C4-2B (cell line): ENCODE measurements around the gene CFAP20DC.

Experiments used
- H3K27ac ChIP-seq: fragments of 450-650 bp; 2 replicates; pipeline ENCODE4 v1.5.1; 2017
- CTCF ChIP-seq: fragments of 450-650 bp; conservative IDR thresholded peaks from 2 replicates; pipeline ENCODE4 v1.5.1; 2017; ENCODE audit warnings: mild to moderate bottlenecking
- ZFX ChIP-seq: fragments of 450-650 bp; IDR thresholded peaks from 2 replicates; pipeline ENCODE4 v1.6.1; 2017

CFAP20DC gene

GRCh38 chr3:58999134-58999773 is 50.6 kb downstream of the CFAP20DC start:
- TF ChIP-seq ZFX = no peak
- no peak for TF ChIP-seq CTCF
- no peak overlapping the region for H3K27ac ChIP-seq

- no peak overlapping the region for H3K27ac ChIP-seq
- TF ChIP-seq ZFX = no peak
- TF ChIP-seq CTCF = no peak
Observed at GRCh38 chr3:58998476-58999117, 51.2 kb downstream of the CFAP20DC start.

- no peak overlapping the region for H3K27ac ChIP-seq
Observed at GRCh38 chr3:58996730-58997129, 53.1 kb downstream of the CFAP20DC start.

DNA sequence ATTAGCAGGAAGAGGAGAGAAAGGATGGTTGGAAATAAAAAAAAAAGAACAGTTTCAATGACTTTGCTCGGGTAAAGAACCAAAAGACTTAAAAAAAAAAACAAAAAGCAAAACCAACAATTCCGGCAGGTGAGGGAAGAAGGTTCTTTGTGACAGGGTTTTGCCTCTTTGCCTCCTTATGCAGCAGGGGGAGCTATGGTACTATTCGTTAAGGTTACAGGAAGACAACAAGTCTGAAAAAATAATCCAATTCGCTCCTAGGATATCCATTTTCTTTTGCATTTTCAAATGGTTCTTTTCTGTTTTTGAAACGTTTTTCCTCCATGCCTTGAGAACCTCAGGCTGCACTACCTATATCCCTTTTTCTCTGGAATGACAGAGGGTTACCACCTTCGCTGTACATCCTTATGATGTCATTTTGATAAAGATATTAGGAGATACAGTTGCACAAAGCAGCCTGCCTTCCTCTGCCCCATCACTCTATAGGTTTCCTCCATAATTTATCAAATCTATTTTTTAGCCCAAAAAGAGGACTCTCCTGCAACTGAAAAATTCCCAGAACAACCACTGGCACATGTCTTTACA is 55.0 kb downstream of the CFAP20DC start:
- H3K27ac ChIP-seq = no peak overlapping the region
- TF ChIP-seq ZFX = no peak
- peak; percentile 79 for TF ChIP-seq CTCF

More at GRCh38 chr3:58996730-58997129, 53.1 kb downstream of the CFAP20DC start:
- TF ChIP-seq CTCF = no peak
- TF ChIP-seq ZFX = no peak

DNA sequence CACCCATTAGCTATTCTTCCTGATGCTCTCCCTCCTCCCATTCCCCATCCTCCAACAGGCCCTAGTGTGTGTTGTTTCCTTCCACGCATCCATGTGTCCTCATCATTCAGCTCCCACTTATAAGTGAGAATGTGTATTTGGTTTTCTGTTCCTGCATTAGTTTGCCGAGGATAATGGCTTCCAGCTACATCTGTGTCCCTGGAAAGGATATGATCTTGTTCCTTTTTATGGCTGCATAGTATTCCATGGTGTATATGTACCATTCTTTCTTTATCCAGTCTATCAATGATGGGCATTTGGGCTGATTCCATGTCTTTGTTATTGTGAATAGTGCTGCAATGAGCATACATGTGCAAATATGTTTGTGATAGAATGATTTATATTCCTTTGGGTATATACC is 56.3 kb downstream of the CFAP20DC start:
- H3K27ac ChIP-seq = no peak overlapping the region
- TF ChIP-seq ZFX (no peak), CTCF (no peak)

GRCh38 chr3:58991623-58992022 is 58.2 kb downstream of the CFAP20DC start:
- no peak overlapping the region for H3K27ac ChIP-seq
- TF ChIP-seq CTCF = no peak
- TF ChIP-seq ZFX = no peak

DNA sequence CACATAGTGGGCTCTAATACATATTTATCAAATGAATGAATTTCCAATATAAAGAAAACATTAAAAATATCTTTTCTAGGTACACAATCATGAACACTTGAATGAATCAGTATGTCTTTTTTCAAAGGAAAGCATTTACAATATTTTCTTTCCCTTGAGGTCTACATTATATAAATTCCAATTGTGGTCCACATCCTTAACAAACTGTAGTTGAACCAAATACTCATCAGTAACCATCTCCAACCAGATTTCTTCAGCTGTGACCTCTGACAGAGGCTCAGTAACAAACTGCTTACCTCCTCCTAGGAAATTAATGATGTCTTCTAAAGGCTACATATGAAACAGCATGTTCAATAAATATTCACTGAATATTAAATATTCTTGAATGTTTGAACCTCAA is 58.8 kb downstream of the CFAP20DC start:
- TF ChIP-seq ZFX (no peak), CTCF (no peak)
- no peak overlapping the region for H3K27ac ChIP-seq
